GM18870 (cell line): Measurements from ENCODE around the gene C1orf115.
"Not testable (repeated sequence)": the region's sequence is repeated elsewhere in the genome, so short reads cannot be mapped to it uniquely, and the experiment has no call there.

ENCODE experiments used
- ATAC-seq: cut with Tn5 transposase; IDR thresholded peaks from one replicate; pipeline ENCODE4 v1.9.1; 2021; ENCODE audit warnings: moderate library complexity; ENCODE audit not compliant: unreplicated experiment

C1orf115 gene

DNA sequence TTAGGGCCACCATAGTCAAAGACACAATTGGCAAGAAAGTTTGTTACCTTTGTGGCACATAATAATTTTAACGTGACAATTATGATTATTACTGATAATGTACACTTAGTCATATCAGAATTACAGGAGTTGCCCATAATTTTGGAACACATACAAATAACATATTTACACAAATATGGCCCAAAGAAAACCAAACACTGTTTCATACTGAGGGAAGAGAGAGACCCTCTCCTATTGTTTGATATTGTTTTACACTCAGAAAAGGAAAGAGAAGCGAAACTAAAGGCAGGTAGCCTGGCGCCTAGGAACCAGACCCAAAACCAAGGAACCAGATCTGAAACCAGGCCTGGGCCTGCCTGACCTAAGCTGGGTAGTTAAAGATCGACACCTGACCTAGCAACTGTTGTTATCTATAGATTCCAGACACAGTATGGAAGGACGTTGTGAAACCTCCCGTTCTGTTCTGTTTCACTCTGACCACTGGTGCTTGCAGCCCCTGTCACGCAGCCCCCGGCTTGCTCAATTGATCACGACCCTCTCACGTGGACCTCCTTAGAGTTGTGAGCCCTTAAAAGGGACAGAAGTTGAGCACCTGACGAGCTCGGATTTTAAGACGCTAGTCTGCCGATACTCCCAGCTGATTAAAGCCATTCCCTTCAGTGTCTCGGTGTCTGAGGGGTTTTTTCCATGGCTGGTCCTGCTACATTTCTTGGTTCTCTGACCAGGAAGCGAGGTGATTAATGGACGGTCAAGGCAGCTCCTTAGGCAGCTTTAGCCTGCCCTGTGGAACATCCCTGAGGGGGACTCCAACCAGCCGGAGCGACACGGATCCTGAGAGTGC is 27.9 kb downstream of the C1orf115 start:
- ATAC-seq = no peak

- not testable (repeated sequence) for ATAC-seq
These were observed 31.1 kb downstream of the C1orf115 start for GRCh38 chr1:220721266-220721665.

DNA sequence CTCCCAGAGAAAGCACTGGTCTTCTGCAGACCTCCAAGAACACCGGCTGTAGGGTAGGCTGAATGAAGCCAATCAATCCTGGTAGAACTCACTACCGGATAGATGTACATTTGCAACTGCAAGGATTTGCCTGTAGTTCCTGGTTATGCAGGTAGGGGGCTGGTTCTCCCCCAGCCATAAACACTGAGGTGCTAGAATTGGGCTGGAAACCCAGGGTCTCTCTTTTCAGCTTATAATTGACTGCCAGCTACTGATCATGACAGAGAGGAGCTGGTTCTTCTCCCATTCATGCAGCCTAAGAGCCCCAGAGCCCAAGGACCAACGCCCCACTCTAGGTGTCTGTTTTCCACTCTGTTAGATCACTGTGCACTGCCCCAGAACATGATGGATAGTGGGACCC is 36.5 kb downstream of the C1orf115 start:
- no peak for ATAC-seq

GRCh38 chr1:220727519-220727918 is 37.4 kb downstream of the C1orf115 start:
- ATAC-seq = no peak

GRCh38 chr1:220730486-220730885 is 40.3 kb downstream of the C1orf115 start:
- ATAC-seq = no peak

DNA sequence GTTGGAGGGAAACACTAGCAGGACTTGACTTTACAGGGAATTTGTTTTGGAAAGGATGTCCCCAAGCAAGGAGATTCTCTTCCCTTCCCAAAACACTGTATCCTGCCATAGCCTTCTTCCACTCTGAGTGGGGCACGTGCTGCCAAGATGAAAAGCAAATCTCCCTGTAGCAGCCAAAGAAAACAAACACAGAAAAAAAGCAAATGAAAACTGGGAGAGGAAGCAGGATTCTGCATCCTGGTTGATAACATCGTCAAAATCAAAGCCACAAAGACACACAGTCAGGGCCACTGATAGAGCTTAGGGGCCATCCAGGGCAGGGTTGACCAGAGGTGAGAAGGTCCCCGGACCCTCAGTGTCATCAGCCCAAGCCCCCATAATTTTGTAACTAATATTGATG is 42.0 kb downstream of the C1orf115 start:
- no peak for ATAC-seq

DNA sequence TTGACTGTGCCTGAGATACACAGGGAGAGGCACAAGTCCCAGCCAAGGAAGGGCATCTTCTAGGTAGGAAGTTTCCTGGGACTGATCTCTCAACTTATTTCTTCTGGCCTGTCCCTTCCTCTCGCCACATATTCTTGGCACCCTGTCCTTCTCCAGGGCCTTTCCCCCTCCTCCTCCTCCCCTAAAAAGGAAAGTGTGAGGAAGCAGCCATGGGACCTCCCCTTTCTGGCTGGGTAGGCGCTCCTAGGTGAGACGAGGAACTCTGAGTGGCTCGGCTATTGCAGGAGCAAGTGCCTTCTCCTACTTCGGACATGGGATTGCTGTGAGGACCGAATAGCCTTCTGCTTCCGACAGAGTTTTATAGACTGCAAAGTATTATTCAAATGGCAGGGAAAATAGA is 42.5 kb downstream of the C1orf115 start:
- ATAC-seq = peak; percentile 21

DNA sequence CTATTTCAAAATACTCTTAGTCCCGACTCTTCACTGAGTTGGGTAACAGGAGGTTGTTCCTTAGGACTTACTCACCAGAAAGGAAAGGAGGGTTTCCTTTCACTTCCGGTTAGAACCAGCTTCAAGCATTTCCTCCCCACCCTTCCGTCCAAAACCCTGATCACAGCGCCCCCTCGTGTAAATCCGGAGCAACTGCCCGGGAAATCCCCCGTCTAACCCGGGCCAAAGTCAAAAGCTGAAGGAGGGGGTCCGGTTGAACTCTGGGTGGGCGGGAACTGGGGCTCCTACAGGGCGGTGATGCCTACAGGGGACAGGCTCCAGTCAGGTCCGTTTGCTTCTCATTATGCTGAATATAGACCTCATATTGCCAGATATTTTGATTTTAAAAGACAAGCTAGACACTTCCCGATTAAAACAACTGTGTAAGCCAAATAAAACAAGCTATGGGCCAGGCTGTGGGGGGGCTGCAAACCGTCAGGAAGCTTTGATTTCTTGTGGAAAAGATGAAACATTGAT is 43.0 kb downstream of the C1orf115 start:
- ATAC-seq = peak; percentile 86

- ATAC-seq = no peak
These were observed 44.6 kb downstream of the C1orf115 start for GRCh38 chr1:220734571-220735326.

DNA sequence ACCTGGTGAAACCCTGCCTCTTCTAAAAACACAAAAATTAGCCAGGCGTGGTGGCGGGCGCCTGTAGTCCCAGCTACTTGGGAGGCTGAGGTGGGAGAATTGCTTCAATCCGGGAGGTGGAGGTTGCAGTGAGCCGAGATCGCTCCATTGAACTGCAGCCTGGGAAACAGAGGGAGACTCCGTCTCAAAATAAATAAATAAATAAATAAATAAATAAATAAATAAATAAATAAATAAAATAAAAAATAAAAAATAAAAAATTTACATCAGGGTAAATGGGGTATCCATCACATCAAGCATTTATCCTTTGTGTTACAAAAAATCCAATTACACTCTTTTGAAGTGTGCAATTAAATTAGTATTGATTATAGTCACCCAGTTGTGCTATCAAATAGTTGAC is 46.1 kb downstream of the C1orf115 start:
- not testable (repeated sequence) for ATAC-seq

- ATAC-seq = no peak
These were observed 51.2 kb downstream of the C1orf115 start for GRCh38 chr1:220741349-220741748.

- ATAC-seq = no peak
These were observed 51.7 kb downstream of the C1orf115 start for GRCh38 chr1:220741825-220742224.

DNA sequence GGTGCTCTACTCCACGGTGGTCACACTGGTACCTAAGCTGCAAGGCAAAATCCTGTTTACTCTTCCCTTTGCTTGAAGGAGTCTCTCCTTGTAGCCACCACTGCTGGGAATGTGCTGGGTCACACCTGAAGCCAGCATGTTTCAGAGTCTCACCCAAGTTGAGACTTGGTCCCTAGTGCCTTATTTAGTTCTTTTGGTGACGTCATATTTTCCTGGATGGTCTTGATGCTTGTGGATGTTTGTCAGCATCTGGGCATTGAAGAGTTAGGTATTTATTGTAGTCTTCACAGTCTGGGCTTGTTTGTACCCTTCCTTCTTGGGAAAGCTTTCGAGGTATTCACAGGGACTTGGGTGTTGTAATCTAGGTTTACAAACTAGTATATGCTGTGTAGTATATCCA is 52.4 kb downstream of the C1orf115 start:
- ATAC-seq = no peak

- no peak for ATAC-seq
These were observed 56.7 kb downstream of the C1orf115 start for GRCh38 chr1:220746851-220747250.

GRCh38 chr1:220747437-220748088 is 57.4 kb downstream of the C1orf115 start:
- no peak for ATAC-seq

DNA sequence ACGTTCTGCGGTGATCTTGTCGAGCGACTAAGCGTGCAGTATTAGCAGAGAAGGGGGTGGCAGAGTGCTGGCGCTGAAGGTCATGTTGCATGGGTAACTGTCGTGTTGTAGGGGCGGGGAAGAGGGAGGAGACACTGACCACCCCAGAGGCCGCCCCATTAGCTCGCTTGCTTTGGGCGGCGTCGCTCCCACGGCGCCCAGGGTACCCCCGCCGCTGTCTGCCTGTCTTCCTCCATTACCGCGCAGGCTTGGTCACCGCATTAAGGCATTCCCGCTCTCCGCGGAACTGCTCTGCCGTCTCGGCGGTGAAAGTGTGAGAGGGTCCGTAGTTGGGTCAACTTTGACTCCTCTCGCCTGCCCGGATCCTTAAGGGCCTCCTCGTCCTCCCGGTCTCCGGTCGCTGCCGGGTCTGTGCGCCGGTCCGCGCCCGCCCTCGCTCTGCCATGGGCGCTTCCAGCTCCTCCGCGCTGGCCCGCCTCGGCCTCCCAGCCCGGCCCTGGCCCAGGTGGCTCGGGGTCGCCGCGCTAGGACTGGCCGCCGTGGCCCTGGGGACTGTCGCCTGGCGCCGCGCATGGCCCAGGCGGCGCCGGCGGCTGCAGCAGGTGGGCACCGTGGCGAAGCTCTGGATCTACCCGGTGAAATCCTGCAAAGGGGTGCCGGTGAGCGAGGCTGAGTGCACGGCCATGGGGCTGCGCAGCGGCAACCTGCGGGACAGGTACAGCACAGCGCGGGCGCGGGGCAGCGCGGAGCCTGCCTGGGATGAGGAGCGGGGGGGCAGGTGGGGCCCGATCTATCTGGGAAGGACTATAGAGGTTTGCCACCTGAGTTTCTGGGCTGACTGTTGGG is 58.1 kb downstream of the C1orf115 start, which contains the start of gene MTARC2:
TSS of gene MTARC2 (plus strand) at position 234 of the 846 bp plus-strand sequence. CDS start at position 444, 210 bp downstream.
- peak; percentile 78 for ATAC-seq
